RPMI8226 (cell line): ENCODE data around the gene HLCS.
"Not testable (repeated sequence)": the region's sequence is repeated elsewhere in the genome, so short reads cannot be mapped to it uniquely, and the experiment has no call there.

Experiments
- DNase-seq: peaks from one replicate; pipeline ENCODE4 v3.0.0-alpha.2; 2015

Gene HLCS

DNA sequence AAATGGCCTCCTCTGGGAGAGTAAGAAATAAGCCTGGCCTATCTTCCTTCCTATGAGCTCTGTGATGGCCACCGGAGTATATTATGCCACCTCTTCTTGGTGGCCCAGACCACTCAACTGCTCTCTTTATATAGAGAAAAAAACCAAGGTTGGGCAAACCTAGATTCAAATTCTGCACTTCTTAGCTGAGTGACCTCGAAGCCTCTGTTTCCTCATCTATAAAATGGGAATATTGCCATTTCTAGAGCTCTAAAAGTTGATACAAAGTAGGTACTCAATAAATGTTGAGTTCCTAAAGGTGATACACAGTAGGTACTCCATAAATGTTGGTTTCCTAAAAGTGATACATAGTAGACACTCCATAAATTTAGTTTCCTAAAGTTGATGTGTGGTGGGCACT lies 120.7 kb downstream of the HLCS start:
- no peak for DNase-seq

DNA sequence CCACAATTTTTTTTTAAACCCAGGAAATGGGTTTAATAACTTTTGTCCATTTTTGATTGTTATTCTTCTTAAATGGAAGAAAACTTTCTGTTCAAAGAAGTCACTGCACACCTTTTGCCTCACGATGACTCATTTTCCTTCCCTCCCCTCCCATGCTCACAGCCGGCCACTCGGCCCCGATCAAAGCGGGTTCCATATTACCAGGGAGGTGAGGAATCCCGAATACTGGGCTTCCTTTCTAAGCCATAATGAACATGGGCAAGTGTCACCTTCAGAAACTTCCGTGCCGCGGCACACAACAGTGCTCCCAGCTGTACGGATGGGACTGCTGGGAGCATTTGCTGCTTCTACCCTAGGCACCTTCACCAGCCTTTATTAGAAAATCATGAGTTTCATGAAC lies 121.4 kb downstream of the HLCS start:
- DNase-seq, result no peak

DNA sequence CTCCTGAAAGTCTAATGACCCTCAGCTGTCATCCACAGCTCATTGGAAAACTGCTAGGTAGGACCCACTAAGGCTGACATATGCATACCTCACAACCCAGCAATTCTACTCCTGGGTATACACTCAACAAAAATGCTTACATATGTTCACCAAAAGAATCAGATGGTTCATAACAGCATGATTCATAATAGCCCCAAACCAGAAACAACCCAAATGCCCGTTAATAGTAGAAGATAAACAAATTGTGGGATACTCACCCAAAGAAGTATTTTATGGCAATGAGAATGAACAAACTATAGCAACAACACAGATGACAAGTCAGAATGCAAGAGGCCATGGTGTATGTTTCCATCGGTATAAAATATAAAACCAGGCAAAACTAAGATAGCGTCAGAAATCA lies 124.6 kb downstream of the HLCS start:
- no peak for DNase-seq

DNA sequence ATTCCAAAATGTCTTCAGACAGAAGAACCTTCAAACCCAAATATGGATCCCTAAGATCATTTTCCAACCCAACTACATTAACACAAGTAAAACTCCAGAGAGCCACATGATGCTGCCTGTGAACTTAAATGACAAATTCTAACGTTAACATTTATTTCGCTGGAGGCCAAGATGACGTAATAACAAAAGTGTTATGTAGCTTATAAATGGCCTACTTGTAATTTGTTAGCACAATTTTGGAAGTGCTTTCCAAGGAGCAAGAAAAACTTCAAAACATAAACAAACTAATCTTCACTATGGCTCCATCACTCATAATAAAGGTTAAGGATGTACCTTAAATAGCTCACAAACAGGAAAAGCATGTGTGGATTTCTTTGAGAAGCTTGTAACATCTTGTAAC lies 126.7 kb downstream of the HLCS start:
- DNase-seq, result no peak

DNA sequence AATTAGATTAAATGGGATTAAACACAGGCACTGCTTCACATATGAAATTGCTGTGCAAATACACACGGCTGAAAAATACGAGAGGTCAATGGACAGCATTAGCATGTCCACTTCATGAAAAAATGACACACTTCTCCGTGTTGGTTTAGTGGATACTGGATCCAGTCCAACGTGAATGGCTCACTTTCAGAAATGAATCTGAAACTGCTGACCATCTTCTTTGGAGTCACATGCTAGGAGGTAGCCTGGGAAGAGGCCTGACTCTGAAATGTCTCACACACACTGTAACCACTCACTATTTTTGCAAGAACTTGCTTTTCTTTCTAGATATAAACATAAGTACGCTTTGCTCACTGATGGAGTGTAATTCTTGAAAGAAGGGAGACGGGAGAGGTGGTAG lies 127.3 kb downstream of the HLCS start:
- peak; percentile 88 for DNase-seq

DNA sequence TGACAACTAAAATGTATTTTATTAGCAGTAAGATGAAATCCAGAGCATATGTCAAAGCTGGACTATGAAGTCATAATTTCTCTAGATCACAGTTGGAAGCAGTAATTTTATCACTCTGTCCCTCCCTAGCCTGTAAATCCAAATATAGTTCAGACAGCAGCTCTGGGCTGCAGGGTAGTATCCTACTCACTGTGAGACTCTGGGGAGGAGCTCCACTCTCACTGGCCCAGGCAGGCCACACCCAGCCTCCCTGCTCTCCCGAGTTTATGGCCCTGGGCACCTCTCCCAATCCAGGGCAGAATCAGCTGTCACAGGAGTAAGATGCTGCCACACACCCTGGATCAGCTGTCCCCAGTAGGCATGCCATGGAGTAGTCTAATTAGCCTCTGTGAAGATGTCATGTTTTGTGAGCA lies 131.1 kb downstream of the HLCS start:
- no peak for DNase-seq

DNA sequence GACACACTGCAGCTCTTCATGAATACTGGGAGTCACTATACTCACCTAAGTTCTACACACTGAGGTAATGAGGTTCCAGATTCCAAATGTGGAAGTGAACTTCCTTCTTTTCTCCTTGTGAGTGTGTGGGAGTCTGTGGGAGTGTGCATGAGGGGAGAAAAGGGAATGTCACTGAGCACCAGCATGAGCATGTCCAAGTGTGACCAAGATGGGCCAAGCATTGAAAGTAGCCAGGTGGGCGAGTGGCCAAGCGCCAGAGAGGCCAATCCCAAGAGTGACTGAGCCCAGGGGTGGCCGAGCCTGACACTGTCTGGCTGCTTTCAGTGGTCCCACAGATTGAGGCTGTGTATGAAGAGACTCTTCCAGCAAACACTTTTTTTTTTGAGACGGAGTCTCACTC lies 132.3 kb downstream of the HLCS start:
- DNase-seq, result no peak

DNA sequence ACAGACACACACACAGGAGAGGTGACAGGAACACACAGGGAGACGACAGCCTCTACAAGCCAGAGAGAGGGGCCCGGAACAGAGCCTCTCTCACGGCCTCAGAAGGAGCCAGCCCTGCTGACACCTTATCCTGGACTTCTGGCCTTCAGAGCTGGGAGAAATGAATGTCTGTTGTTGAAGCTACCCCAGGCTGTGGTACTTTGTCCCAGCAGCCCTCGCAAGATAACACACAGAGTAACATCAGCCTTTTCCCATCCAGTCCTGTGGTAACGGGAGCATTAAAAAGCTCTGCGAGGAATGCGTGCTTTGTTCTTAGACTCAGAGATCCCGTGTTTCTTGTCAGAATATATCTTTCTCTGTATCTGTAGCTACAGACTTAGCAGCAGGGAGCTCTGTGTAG lies 136.4 kb downstream of the HLCS start:
- no peak for DNase-seq

DNA sequence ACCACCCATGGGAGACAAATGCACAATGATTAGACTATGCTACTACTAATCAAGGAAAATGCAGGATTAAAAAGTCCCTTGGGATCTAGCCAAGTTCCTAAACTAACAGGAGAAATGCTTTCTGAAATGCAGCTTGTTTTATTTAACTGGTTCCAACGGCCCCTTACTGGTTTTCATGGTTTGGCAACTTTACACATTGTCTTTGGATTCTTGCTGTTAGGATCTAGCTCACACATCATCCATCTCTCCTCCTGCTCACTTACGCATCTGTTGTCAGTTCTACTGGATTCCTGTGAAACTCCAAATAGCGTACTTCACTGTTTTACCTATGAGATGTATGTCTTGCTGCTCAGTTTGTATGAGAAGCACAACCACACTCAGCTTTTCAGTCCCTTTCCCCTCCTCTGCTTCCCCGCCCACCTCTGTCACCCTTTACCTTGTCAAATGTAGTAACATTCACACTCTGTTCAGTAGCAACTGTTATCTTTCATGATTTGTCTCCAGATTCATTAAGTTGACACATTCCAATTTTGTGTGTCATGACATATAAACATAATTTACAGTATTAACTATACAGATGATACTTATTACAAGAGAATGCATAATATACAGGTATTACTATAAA lies 137.5 kb downstream of the HLCS start:
- no peak for DNase-seq

DNA sequence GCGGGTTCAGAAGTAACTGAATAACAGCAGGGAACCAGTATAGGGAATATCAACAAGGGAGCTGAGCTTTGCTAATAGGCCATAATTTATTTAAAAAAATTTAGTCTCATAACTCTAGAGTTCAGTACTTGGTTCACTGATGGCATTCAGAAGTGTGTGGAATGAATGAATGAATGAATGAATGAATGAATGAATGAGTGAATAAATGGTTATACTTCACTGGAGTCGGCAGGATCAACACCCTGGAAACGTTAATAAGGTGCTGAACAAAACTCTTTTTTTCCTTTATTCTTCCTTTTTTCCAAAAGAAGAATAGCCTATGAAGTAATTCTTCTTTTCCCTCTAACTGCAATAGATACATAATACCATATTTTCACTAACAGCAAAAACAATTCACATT lies 138.3 kb downstream of the HLCS start:
- DNase-seq, result no peak

DNA sequence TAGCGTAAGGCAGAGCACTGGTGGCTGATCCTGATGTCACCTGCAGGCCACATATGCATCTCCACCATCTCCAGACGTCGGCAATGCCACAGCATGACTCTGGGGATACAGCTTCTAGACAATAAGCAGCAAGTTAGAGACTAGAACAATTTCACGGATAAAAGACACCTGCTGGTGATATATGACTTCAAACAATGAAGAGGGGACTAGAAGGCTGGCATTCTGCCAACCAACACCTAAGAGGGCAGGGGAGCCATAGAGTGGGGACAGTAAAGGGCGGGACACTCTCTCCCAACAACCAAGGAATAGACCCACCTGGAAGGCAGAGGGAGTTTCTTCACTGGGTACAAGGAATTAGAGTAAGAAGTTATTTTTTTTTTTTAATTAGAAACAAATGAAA lies 140.8 kb downstream of the HLCS start:
- no peak for DNase-seq

DNA sequence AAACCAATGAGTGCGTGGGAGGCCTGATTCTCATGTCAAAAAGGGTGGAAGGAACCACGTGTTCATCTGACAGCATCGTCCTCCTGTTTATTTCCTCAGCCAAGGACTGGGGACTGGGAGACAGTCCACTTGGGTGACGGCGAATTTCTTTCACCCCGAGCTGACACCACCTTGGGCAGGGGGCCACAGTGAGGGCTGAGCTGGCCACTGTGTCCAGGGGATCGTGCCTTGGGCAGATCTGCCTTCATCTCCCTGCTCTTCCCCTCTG lies 145.5 kb downstream of the HLCS start:
- no peak for DNase-seq

DNA sequence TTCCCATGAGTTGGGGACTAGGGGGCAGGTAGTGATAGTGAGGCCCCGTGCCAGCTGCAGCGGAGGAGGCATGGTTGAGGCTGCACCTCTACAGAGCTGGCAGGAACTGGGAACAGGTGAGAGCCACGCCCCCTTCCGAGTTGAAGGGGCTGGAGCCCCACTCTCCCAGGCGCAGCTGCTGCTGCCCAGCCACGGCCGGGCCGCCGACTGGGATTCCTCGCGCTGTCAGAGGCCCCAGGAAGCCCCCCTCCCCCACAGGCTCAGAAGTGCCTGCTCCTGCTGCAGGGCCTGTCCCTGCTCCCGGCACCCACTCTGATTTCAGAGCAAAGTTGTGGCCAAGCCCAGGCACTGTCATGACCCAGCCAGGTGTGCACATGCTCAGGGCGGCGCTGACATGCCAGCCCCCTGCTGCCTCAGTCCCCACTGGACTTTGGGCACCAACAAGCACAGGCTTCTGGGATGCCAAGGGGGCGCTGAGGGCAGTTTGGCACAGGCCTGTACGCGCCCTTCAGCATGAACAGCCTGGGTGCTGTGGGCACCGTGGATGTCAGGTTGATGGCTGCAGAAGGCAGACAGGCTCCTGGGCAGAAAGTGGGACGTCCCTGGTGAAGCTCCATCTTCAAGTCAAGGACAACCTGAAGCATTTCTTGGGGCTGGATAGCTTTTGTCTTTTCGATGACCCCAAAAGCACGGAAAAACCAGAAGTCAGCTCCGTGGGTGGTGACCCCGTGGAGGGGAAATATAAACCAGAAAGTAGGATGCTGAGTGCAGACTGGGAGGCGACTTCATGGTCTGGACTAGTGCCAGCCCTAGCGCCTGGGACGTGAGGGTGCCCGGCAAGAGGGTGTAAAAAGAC lies 146.1 kb downstream of the HLCS start:
- no peak for DNase-seq

DNA sequence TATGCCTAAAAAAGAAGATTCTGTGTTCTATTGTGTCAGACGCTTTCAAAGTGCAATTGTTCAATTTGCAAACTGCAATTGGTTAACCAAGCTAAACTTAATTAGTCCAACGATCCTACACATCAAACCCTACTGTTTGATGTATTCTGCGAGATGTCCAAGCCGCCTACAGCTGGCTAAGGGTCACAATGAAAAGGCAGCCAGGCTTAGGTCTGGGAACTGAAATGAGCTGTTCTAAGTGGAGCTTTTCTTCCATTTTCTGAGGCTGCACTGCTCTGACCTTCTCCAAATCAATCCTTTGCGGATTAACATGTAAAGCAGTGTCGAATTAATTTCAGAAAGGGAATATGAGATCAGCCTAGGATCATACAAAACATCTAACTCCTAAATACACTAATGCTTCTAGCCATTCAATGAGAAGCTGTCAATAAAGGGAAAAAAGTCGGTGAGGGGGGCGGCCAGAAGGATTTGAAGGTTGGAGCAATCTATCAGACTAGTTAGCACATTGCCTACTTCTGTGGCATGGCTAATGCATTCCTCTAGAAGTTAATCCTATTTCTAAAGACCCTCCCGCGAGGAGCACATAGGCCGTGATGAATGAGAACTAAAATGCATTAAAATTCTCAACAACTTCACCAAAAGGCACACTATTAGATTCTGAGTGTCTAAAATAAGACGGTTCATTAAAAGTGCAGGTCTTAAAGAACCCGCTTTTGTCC lies 148.6 kb downstream of the HLCS start:
- DNase-seq, result no peak

DNA sequence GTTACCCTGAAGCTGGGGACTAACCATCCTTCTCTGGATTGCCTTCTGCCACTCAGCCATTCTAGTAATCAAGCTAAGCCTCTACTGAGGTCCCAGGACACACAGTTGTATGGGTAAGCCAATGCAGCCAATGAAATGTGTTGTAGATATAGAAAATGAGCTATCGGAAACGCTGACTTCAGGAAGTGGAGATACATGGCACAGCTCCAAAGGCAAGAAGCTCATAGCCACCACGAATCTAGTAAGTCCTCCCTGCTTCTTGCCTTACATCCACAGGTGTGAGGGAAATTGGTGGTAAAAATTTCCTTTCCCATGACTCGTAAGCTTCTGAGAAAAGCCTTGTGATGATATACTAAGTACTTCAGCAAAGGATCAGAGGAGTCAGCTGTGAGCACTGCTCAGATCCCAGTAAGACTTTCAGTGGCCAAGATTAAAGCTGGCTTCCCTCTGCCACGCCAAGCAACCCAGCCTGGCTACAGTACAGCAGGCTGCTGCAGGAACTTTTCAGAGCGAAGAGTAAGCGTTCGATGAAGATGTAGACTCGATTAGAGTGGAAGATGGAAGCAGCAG lies 149.8 kb downstream of the HLCS start:
- no peak for DNase-seq

DNA sequence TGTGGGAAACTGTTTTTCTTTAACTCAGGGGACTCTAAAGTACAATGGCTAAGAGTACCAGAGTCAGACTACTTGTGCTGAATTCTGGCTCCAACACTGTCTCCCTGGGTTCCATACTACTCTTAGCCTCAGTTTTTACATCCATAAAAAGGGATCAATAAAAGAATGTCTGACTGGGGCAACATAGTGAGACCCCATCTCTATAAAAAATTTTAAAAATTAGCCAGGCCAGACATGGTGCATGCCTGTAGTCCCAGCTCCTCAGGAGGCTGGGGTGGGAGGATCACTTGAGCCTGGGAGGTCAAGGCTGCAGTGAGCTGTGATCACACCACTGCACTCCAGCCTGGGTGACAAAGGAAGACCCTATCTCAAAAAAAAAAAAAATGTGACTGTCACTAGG lies 150.4 kb downstream of the HLCS start:
- DNase-seq, result not testable (repeated sequence)

DNA sequence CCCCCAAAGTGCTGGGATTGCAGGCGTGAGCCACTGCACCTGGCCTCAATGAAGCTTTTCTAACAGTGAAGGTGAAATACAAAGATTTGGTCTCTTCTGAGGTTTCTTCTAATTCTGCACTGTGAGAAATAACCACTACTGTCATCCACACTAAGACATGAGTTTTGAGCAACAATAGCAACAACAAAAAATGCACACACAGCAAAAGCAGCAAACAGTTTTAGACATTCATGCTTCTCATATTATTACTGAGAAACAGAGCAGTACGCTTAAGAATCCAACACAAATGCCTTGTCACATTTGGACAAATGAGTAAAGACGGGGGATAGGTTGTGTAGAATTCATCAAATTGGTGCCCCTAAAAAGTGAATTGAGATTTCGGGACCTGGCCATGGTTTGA lies 151.2 kb downstream of the HLCS start:
- no peak for DNase-seq

DNA sequence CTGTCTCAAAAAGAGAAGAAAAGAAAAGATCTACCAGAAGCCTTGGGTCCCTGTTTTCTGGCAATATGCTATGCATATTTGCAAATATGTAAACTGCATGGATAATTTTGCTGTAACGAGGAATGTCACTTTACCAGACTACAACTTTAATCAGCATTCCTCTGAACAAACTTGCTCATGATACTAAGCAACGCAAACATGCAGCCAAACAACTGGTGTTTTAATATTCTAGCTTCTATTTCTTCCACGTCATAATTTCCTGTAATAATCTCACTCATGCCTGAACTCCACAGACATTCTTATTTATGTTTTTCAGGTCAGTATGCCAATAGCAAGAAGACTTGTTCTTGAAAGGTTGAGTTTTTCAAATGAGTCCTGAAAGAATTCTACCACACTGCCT lies 153.4 kb downstream of the HLCS start:
- DNase-seq, result no peak

DNA sequence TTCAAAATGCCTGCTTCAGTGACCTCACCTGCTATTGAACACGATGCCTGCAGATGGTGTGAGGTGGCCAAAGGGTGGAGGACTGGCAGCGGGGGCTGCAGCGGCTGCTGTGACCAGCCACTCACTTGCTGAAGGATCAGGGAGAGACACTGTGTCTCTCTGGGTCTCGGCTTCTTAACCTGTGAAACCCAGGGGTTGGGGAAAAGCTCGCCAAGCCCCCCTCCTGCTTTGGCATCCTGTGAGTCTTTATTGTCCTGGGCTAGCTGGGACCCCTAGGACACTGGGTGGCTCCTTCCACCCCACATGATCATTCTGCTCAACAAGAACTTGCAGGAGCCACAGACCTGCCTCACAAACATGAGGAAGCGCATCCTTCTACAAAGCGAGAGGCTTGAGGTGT lies 154.7 kb downstream of the HLCS start:
- no peak for DNase-seq

DNA sequence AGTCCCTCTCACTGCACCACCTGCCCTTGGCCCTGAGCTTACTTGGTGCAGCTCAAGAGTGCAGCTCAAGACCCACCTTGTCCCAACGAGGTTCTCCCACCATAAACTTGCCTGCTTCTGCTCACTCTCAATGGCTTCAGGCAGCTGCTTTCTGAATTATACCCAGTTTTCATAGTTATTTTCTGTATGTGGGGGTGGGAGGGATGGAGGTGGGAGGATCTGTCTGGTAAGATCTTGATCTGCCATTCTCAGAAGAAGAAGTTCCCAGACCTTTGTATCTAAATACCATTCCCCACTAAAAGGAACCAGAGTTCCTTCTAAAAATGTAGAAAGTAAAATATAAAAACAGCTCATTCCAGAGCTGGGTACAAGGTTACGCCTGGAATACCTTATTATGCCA lies 156.0 kb downstream of the HLCS start:
- DNase-seq, result no peak

DNA sequence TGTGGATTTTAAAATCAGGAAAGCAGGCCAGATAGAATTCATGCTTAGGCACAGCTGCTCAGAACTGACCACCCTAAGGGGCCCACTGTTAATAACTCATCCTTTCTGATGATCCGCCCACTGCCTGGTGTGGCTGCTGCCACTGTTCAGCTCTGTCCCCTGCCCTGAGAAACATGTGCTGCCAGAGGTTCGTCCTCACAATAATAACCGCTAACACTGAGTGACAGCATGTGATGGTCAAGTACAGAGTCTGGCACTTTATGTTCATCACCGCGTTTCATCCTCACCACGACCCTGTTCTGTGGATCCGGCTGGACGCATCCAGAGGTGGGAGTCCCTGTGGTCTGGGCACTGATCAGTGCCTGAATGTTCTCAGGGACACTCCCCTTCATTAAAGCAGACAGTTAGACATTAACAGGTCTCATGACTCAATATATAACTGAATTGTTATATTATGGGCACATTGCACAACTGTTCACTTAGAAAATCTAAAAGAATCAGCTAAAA lies 159.0 kb downstream of the HLCS start:
- DNase-seq, result no peak

DNA sequence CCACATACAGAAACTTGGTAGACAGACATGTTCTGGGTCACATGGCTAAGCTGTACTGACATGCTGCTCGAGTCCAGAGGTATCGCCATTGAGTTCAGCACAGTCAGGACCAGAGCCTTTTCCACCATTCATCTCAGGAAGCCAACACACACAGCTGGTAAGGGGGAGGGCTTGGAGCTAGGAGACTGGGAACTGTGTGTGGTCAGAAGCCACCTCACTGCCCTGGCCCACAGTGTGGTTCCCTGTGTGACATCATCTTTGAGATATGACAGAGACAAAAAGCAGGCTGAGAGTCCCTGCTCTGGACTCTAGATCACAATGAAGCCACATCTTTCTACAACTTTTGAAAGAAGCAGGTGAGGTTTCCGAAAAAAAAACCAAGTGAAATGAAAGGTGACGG lies 160.4 kb downstream of the HLCS start:
- no peak for DNase-seq

DNA sequence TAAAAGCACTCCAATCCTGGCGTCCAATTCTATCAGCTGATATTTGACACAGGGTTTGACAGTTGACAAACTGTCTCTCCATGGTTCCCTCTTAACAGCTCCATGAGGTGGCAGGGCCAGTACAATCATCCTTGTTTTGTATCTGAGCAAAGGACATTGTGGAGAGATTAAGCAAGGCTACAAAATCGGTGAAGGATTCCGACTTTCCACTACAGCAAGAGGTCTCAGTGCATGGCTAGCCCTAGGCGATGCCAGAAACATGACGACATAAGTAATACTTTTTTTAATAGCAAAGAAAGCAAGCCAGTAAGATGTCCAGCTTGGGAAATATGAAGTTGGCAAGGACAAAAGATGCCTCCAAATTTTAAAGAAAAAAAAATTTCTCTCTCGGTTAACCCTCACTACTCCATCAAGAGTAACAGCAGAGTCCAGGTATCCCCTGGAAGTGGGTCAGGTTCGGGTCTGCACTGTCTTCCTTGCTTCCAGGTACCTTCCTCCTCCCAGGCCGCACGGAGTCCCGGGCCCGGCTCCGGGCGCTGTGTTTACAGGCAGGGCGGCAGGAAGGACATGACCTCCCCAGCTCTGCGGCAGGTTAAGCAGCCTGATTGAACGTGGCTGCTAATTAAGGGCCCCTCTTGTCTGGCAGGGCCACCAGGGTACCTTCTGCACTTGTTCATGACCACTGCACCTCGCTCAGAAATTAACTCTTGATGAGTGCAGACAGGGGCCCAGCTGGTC lies 161.4 kb downstream of the HLCS start:
- no peak for DNase-seq
